GM19324 (cell line): Measurements from ENCODE around the gene KRT80.

Source experiments
- ATAC-seq: cut with Tn5 transposase; IDR thresholded peaks from one replicate; pipeline ENCODE4 v1.9.1; 2021; ENCODE audit warnings: mild to moderate bottlenecking, moderate library complexity; ENCODE audit not compliant: unreplicated experiment, low FRiP score

The KRT80 gene

DNA sequence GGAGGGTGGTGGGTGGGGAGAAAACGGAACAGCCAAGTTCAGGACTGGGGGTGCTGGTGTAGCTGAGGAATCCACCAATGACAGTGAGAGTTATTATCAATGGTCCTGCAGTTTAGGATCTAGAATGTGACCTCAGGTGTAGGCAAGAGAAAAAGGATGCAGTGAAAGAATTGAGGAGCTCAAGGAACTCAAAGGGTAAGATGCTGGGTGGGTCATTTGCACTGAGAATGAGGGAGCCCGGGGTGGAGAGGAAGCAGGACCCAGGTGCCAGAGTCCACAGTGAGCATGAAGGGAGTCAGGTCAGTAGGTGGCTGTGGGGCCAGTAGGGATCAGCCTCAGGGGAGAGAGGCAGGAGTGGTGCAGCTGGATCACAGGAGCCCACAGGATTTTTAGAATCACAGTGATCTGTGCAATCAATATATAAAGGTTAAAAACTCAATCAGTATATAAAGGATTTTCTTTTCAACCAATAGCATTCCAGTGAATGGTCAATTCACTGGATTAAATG, 38.1 kb upstream of the KRT80 start:
- no peak for ATAC-seq

DNA sequence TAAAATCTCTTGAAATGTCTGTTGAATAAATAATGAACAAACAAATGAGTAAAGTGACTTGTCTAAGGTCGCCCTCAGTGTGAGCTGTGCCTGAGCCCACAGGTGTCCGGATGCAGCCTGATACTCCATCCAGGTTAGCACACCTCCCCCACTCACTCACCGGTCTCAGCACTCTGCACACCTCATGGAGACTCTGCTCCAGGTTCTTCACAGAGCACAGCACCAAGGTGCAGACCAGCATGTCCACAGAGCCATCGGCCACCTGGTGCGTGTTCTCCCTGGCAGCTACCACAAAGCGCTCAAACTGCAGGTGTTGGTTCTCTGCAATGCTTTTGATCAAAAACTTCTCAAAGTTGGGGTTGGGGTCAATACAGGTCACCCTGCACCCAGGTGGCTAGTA, 37.1 kb upstream of the KRT80 start:
- no peak for ATAC-seq

DNA sequence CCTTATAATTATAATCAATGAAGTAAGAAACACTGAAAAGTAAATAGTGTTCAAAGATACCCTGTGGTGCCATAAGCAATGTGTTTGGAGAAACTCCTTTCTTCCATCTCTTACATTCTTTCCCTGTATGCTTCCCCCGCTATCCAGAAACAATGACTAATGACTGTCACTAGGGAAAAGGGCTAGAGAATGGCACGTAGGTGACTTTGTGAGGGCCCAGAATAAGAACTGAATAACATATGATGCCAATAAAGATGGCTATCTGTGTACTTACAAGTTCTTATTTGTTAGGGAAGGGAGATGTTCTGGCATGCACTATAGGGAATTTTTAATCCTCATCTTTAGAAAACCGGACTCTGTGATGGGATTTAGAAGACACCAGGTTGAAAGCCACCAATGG, 36.6 kb upstream of the KRT80 start:
- ATAC-seq: no peak

DNA sequence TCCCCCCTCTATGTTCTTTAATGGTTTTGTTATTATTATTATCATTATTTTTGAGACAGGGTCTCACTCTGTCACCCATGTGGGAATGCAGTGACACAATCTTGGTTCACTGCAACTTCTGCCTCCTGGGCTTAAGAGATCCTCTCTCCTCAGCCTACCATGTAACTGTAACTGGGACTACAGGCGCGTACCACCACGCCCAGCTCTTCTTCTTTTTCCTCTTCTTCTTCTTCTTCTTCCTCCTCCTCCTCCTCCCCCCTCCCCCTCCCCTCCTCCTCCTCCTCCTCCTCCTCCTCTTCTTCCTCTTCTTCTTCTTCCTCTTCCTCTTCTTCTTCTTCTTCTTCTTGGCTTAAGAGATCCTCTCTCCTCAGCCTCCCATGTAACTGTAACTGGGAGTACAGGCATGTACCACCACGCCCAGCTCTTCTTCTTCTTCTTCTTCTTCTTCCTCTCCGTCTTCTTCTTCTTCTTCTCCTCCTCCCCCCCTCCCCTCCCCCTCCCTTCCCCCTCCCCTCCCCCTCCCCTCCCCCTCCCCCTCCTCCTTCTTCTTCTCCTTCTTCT, 35.9 kb upstream of the KRT80 start:
- ATAC-seq: no peak

DNA sequence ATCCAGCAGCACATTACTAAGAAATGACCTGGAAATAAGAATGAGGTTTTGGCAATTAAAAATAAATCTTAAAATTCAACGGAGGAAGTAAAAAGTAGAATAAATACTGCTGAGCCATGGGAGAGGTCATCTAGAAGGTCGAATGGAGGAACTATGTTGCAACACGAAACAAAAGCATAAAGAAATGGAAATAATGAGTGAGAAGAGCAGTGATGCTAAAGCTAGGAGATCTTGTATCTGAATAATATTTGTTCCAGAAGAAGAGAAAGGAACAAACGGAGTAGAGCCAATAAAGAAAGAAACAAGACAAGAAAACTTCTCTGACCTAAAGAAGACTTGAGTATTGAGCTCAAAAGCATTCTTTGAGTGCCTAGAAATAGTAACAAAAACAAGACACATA, 34.6 kb upstream of the KRT80 start:
- no peak for ATAC-seq

DNA sequence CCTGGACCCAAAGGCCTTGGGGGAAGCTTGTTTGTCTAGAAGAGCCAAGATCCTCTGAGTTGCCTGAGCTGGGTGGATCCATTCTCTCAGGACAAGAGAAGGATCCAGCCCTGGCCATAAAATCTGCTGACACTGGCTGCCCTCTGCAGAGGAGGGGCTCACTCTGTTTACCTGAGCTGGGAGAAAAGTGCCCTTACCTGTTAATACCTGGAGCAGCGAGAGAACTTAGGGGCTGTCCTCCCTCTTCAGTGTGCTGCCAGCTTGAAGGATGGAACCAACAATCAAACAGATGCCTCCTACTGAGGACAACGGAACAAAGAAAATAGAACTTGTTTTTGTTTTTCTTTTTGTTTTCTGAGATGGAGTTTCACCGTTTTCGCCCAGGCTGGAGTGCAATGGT, 33.9 kb upstream of the KRT80 start:
- ATAC-seq: no peak

DNA sequence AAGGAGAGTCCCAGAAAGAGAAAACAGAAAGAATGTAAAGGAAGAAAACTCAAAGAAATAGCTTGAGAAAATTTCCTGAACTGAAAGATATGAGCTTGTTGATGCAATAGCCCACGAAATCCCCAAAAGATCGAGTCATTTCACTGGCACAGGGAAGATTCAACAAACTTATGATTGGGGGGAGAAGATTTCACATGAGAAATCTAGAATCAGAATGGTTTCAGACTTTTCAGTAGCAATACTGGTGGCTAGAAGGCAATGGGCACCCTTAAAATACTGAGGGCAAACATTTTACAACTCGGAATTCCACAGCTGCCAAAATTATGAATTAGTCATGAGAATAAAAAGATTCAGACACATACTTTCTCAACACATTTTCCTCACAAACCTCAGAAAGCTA, 32.3 kb upstream of the KRT80 start:
- ATAC-seq: no peak

DNA sequence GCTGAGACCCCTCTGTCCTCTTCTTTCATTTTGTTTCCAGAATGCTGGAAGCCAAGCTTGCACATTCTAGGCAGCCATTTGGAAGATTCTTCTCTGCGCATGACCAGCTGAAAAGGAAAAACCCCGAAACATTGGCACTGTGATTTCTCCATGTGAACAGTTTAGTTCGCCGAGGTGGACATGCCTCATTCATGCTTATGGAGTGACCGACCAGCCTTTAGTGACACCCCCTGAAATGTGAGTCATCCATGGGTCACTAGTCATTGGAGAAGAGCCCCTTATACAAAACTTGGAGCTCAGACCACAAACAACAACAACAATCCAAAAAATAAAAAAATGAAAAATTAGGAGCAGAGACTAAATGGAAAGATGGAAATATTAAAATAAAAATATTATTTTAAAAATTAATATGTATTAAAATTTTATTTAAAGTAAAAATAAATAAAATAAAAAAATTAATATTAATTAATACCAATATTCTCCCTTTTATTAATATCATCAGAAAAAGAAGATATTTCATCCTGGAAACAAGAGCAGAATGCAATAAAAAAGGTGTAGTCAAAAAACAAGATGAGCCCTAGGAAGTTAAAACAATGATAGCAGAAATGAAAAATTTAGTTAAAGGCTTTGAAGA, 31.7 kb upstream of the KRT80 start:
- no peak for ATAC-seq

DNA sequence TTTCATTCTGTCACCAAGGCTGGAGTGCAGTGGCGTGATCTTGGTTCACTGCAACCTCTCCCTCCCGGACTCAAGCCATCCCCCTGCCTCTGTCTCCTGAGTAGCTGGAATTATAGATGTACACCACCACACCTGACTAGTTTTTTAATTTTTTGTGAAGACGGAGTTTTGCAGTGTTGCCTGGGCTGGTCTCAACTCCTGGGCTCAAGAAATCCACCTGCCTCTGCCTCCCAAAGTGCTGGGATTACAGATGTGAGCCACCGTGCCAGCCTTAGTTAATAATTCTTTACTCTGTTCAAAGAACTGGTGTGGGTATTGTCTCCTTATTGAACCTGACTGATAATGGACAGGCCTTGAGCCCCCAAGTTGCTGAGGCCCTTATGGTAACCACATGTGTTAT, 30.9 kb upstream of the KRT80 start:
- ATAC-seq: no peak

DNA sequence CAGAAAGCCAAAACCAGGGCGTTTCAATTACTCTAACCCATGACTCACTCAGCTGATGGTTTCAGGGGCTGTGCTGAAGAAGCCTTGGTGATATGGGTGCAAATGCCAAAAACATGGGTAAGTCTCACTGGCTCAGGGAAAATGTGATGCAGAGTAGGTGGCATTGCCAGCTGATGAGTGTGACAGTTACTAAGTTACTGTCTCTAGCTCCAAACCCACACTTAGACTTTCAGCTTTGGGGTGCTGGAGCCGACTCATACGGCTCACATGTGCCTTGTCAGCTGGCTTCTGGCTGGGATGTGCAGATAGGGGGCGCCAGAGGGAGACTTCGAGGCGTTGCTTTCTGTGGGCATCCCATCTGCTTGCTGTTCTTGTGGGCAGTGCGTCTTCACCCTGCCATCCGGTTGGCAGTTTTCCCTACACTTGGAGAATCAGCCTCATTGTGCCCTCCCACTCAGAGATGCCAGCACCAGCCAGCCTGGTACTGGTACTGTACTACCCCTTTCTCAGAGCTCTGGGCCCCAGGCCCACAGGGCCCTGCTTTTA, 30.2 kb upstream of the KRT80 start:
- no peak for ATAC-seq

DNA sequence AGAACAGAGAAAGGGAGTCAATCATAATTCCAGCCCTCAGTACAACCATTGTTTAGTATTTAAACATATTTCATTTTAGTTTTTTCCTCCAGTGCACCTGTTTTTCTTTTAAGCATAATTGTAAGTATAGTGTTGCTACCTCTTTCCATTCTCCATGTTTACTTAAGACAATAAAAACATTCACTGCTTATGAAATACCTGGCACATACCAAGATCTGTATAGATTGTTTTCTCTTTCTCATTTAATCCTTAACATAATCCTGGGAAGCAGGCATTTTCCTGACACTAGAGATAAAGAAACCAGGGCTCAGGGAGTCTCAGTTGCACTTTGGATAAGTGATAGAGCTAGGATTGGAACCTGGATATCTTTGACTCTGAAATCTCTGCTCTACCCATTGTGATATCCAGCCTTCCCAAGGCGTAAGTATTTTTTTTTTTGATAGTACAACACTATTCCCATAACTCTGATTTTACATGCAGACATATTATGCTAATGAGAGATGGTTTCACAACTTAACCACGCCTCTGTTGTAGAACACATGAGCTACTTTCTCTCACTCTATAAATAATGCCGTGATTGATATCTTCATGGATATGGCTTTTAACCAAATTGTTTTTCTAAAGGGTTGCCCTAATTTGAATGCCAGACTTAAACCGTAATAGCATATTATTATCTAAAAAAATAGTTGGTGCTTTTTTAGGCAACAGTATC, 29.4 kb upstream of the KRT80 start:
- no peak for ATAC-seq

DNA sequence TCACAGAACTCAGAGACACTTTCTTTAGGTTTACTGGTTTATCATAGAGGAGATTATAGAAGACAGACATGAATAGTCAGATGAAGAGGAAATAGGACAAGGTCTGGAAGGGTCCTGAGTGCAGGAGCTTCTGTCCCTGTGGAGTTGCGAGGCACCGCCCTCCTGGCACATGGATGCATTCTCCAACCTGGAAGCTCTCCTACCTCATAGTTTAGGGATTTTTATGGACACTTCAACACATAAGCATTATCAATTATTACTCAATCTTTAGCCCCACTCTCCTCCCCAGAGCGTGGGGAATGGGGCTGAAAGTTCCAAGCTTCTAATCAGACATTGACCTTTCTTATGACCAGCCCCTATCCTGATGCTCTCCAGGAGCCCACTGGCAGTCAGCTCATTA, 28.7 kb upstream of the KRT80 start:
- no peak for ATAC-seq

DNA sequence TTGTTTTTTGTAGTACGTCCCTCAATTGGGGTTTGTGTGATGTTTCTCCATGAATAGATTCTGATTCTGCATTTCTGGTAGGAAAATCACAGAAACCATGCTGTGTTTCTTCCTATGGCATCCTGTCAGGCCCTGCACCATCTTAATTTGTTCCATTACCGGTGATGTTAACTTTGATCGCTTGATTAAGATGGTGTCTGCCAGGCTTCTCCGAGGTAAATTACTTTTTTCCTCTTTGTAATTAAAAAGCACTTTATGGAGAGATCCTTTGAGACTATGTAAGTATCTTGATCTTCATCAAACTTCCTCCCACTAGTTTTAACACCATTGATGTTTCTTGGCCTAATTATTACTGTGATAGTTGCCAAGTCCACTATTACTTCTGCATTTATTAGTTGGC, 26.2 kb upstream of the KRT80 start:
- ATAC-seq: no peak

DNA sequence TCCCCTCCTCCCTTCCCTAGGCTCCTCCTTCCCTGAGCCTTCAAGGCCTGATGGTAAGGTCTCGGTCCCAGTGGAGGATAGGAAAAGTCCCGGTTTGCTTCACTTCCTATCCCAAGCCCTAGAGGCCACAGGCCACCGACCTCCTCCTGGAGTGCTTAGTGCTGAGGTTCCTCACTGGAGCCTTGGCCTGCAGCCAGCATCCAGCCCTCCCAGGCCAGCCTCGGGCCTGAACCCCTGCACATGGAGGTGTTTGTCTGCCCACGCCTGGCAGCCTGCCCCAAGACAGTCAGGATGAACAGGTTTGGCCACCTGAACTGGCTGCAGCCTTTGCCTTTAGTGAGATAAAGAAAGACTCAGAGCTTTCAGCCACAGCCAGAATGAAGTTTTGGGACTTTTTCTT, 25.4 kb upstream of the KRT80 start:
- ATAC-seq: no peak

DNA sequence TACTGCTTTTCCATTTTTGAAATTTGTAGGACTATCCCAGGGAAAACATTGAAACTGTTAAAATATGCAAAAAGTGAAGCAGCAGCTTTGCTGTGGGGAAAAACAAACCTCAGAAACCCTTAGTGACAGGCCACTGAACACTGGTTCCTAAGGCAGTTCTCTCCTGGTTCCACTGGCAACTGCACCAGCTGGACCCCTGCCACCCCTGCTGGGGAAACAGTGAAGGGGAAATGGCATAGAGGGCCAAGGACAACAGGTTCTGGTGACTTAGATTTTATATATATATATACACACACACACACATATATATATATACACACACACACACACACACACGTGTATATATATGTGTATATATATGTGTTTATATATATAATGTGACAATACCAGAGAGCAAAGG, 25.0 kb upstream of the KRT80 start:
- no peak for ATAC-seq

DNA sequence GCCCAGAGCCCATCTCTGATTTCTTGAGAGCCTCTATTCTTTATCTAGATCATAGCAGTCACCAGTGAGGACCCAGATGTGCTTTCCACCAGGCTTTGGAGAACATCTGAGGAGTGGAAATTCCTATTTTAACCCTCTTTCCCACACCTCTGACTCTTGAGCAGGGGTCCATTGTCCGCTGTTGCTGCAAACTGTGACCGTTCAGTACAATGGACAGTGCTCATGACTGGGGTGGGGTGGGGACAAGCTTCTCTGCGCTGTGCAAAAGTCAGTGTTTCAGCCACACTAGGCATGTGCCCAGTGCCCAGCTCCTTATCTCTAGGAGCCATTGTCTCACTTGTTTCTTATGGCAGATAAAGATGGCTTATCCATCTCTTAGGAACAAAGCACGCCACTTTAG, 24.3 kb upstream of the KRT80 start:
- no peak for ATAC-seq

DNA sequence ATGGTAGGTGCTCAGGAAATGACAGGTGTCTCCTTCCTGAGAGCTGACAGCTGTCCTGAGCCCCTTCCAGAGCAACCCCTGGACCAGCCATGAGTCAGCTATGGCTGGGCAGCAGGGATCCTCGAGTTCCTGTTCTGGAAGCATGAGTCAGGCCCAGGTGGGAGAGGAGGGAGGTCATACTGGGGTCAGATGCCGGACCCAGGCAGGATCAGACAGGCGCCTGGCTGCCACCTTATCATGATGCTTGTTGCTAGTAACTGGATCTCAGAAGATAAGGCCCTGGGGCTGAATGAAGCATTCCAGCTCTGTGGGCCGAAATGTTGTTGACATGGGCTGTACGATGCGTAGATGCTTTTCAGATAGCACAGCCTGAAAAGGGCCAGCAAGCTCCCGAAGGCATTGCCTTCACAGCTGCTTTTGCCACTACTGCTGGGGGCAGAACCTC, 23.8 kb upstream of the KRT80 start:
- ATAC-seq: no peak

DNA sequence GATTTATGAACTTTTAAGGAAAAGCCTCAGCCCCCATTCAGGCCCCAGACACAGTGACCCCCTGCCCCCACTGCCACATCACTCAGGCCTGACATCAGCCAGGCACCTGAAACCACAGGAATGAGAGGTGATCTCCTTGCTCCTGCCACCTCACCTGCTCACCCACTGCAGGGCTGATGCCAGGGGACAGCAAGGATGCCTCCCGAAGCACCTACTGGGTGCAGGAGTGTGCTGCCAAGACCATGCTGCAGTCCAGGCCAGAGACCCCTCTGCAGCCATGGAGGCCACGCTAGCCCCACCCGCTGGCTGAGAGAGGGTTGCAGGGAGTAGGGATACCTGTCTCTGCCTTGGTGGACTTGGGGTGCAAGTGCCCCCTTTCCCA, 22.6 kb upstream of the KRT80 start:
- no peak for ATAC-seq

DNA sequence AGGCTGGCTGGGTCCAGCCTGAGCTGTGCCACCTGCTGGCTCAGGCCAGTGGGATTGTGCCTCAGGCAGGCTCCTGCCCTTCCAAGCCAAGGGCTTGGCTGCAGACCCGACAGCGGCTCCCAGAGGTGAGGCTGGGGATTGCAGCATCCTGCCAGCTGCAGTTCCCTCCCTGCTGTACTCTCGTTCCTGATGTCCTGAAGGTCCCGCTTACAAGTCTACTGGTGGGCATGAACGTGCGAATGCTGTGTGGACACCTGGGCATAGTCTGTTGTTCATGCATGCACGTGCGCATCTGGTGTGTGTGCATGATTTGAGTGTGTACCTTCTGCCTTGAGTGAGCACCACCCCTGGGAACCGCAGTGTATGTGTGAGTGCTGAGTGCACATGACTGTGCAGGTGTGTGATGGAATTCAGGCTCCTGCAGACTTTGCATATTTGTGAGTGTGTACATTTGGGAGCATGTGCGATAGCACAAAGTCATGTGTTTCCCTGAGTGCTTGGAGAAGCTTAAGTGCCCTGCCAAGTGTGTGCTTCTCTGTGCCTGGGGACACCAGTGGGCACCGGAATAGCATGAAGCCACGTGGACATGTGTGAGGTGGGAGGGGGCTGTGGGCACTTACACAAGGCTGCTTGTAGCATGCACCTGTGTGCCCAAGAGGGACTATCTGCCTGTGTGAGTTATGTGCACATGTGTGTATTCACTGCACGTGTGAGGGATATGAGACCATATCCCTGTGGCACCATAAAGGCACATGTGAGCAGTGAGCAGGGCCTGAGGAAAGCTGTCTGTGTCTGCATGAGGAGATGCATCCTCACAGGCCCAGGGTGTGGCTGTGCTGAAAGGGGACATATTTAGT, 22.0 kb upstream of the KRT80 start:
- peak; percentile 43 for ATAC-seq

DNA sequence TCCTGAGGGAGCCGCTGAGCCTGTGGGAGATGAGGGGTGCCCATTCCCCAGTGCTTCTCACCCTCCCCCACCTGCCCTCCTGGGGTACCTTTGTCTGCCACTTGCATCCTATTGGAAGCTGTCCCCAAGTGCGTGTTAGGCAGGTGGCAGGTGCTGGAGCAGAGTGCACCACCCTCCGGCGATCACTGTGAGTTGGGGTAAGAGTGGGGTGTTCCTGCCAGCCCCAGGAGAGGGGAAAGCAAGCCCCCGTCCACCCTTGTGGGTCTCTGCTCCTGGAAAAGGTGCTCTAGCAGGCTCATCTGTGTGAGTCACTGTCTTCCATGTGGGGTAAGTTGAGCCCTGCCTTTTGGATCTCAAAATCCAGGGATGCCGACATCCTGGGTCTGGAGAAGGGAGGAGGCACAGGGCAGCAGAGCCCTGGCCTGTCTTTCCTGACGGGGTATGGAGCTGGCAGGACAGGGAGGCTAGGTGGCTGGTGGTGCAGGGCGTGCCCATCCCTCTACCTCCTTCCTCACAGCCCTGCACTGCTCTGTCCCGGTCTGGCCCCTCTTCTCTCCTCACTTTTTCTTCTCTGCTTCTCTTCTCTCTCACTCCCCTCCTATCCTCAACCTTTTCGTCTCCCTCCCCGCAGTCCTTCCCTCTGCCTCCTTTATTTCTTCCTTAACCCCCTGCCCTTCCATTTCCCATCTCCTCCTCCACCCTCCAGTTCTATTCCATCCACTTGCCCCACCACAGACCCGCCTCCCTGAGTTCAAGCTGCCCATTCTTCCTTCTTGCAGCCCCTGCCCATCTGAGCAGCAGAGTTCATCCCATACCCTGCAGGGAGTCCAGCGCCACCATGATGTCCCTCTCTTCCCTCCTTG, 21.1 kb upstream of the KRT80 start:
- no peak for ATAC-seq
